GM18526 (cell line): ENCODE results near the gene ERP44.

Source experiments
- POLR2A ChIP-seq: IDR thresholded peaks from 3 replicates; pipeline ENCODE4 v1.6.1; 2011; ENCODE audit not compliant: insufficient read length; ENCODE audit errors: extremely low read depth

Gene ERP44

GRCh38 chr9:100101608-100102007 is 2.8 kb upstream of the ERP44 start:
- no peak for TF ChIP-seq POLR2A

DNA sequence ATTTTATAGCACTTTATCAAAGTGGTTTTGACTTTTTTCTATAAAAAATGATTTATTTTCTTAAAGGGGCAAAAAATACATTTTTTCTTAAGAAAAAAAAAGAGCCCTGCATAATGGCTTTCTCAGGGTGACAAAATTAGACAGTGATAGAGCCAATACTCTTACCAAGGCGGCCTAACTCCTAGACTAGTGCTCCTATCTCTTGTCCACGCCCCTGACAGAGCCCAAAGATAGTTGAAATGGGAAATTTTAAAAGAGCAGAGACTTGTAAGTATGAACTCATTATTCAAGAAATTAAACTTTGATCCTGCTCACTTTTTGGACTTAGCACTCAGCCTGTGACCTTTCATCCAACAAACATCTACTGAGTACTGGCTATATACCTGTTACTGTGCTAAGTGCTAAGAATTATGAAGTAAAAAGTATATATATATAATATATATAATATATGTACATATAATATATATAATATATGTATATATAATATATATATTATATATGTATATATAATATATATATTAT is 1.4 kb upstream of the ERP44 start:
- no peak for TF ChIP-seq POLR2A

DNA sequence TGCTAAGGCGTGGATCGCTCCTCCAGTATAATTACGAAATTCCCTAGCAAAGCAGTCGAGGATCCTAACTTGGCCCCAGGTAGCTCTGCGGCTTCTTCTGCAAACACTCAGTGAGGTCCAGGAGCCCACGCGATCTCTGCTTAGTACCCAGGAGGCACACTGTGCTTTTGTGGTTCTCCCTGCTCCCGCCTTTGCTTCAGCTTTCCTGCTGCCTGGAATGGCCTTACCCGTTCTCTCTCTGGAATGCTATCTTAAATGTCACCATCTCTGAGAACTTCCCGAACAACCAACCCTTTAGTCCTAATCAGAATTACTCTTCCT is 882 bp upstream of the ERP44 start:
- TF ChIP-seq POLR2A, result no peak

DNA sequence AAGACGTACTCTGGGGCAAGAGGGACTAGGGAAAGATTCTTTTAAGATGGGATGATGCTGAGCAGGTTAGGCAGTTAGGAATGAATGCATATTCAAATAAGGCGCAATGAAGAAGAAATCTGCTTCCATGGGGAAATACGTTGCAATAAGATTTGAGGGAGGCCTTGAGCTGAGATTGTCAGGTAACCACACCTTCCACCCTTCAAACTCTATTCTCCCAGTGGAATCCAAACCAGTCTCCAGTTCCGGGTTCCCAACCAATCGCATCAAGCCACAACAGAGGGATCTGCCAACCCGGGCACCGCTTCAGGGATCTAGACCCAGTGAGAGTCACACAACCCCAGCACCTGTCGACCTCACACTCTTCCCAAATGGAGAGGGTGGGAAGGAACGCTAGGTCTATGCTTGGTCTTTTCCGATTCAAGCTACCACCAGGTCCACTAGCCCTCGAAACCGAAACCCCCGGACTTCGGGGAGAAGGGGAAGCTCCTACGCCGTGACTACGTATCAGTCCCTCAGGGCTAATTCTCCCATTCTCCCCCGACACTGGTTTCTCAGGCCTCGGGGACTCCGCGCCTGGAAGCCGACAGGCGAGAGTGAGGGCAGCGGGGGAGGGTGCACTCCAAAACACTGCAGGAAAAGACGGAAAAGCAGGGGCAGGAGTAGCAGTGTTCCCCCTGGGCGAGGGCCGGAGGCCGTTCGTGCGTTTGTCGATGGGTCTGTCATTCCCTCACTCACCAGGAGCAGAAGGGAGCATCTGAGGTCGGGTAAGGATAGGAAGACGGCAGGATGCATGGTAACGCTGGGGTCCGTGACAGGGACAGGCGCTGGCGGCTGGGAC is 534 bp downstream of the ERP44 start:
- no peak for TF ChIP-seq POLR2A

GRCh38 chr9:100096378-100096916 is 2.4 kb downstream of the ERP44 start:
- no peak for TF ChIP-seq POLR2A

- TF ChIP-seq POLR2A, result no peak
Measured at GRCh38 chr9:100092066-100092465, 6.7 kb downstream of the ERP44 start.

- no peak for TF ChIP-seq POLR2A
Measured at GRCh38 chr9:100091650-100092049, 7.2 kb downstream of the ERP44 start.

- TF ChIP-seq POLR2A, result no peak
Measured at GRCh38 chr9:100090880-100091279, 7.9 kb downstream of the ERP44 start.

GRCh38 chr9:100088202-100088601 is 10.6 kb downstream of the ERP44 start:
- TF ChIP-seq POLR2A, result no peak

DNA sequence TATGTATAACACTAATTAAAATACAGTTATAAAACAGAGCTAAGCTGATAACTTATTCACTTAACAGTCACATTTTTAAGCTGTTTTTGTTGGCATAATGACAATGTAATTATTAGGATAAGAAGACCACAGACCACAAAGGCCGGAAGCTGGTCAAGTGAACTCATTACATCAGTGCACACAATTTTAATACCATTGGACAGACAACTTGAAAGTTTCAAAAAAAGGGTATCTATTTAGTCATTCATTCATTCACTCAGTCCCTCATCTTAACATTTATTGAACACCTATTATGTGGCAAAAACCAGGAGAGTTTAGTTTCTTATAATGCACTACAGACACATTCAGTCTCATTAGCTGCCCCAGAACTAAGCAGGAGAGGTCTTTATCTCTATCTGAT is 11.6 kb downstream of the ERP44 start:
- TF ChIP-seq POLR2A, result no peak

GRCh38 chr9:100086097-100086635 is 12.6 kb downstream of the ERP44 start:
- TF ChIP-seq POLR2A, result no peak

GRCh38 chr9:100084734-100085133 is 14.1 kb downstream of the ERP44 start:
- no peak for TF ChIP-seq POLR2A

DNA sequence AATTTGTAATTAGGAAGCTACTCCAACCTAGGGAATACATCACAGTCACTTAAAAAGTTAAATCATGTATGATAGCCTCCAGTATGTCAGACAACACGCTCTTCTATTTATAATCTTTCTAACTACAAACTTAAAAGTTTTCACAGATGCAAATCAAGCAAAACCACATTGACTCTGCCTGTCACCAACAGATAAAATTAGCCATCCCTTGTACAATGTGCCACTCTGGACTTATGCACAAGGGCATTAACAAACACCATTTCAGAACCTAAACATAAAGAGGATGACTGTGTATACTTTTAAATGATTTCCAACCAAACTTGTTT is 14.7 kb downstream of the ERP44 start:
- no peak for TF ChIP-seq POLR2A

- TF ChIP-seq POLR2A, result no peak
Measured at GRCh38 chr9:100083448-100084127, 15.2 kb downstream of the ERP44 start.

GRCh38 chr9:100082782-100083181 is 16.0 kb downstream of the ERP44 start:
- no peak for TF ChIP-seq POLR2A

DNA sequence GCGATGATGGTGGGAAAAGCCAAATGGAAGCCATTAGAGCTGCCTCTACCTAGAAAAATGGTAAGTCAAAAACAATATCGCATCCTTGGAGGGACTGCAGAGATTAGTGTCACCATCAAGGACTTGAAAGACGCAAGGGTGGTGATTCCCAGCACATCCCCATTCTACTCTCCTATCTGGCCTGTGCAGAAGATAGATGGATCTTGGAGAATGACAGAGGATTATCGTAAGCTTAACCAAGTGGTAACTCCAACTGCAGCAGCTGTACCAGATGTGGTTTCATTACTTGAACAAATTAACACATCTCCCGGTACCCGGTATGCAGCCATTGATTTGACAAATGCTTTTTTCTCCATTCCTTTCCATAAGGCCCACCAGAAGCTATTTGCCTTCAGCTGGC is 23.8 kb downstream of the ERP44 start:
- TF ChIP-seq POLR2A, result no peak
